Measurements from ENCODE around the gene SYTL4.

- TF ChIP-seq, protein P1, sequence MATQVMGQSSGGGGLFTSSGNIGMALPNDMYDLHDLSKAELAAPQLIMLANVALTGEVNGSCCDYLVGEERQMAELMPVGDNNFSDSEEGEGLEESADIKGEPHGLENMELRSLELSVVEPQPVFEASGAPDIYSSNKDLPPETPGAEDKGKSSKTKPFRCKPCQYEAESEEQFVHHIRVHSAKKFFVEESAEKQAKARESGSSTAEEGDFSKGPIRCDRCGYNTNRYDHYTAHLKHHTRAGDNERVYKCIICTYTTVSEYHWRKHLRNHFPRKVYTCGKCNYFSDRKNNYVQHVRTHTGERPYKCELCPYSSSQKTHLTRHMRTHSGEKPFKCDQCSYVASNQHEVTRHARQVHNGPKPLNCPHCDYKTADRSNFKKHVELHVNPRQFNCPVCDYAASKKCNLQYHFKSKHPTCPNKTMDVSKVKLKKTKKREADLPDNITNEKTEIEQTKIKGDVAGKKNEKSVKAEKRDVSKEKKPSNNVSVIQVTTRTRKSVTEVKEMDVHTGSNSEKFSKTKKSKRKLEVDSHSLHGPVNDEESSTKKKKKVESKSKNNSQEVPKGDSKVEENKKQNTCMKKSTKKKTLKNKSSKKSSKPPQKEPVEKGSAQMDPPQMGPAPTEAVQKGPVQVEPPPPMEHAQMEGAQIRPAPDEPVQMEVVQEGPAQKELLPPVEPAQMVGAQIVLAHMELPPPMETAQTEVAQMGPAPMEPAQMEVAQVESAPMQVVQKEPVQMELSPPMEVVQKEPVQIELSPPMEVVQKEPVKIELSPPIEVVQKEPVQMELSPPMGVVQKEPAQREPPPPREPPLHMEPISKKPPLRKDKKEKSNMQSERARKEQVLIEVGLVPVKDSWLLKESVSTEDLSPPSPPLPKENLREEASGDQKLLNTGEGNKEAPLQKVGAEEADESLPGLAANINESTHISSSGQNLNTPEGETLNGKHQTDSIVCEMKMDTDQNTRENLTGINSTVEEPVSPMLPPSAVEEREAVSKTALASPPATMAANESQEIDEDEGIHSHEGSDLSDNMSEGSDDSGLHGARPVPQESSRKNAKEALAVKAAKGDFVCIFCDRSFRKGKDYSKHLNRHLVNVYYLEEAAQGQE (IDR thresholded peaks at IDR 0.05) = no peak
- TF ChIP-seq CTCF (IDR thresholded peaks at IDR 0.05; ENCODE audit: low read depth, low read length, missing input control) = no peak
- no peak for TF ChIP-seq HNF4G (IDR thresholded peaks at IDR 0.05)
- no peak for TF ChIP-seq JUND (IDR thresholded peaks at IDR 0.05)
- no peak for TF ChIP-seq ATF3 (IDR thresholded peaks at IDR 0.05)
- no peak for TF ChIP-seq YY1 (IDR thresholded peaks at IDR 0.05)
- no peak for TF ChIP-seq RAD21 (IDR thresholded peaks at IDR 0.05)
- TF ChIP-seq SP1 (IDR thresholded peaks at IDR 0.05) = no peak
Observed at GRCh38 chrX:100687546-100687945, 44.4 kb downstream of the SYTL4 start.
